ENCODE results near the gene GREB1. TPM values are rescaled to one million over a fixed set of nuclear protein-coding genes. Genes with fewer than 3 reads are reported as not detected.

GREB1 gene
- total RNA-seq, 1 experiment from 2014 or later, result 1.3 TPM

DNA sequence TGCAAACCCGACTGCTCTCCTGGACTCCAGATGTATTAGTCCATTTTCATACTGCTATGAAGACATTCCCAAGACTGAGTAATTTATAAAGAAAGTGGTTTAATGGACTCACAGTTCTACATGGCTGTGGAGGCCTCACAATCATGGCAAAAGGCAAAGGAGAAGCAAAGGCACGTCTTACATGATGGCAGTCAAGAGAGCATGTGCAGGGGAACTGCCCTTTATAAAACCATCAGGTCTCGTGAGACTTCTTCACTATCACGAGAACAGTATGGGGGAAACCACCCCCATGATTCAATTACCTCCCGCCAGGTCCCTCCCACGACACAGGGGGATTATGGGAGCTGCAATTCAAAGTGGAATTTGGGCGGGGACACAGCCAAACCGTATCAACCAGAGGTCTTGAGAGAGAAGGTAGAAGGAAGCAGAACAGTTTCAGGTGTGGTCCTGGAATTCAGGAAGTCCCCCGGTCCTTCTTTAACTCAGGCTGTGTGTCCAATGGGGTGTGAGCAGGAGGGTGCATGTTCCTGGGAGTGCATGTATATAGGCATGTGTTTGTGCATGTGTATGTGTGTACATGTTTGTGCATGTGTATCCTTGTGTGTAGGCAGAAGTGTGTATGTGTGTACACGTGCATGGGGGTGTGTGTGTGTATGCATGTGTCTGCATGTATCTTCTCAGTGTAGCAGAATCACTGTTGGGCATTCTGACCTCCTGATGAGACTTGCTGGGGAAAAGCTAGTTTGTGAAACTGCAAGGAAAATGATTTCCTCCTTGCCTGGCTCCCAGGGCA lies 46.2 kb downstream of the GREB1 start:
- no TSS peak for BruUV-seq (replicated peaks)
- no peak overlapping the region for H3K4me3 ChIP-seq (ENCODE audit: low read depth, low read length, poor library complexity, severe bottlenecking)
- H3K27ac ChIP-seq (ENCODE audit: low read depth, low read length, poor library complexity, severe bottlenecking), result no peak overlapping the region
- ChIA-PET POLR2A (ENCODE audit: low non-redundant PET) (no interaction called here), CTCF (no interaction called here)
- peak; percentile 37 for DNase-seq (ENCODE audit: low spot score)
- peaks cover 13% of the 10 kb centered on the region for H3K4me1 ChIP-seq (ENCODE audit: insufficient read depth, low read length, poor library complexity, severe bottlenecking)
- TF ChIP-seq, protein P1, sequence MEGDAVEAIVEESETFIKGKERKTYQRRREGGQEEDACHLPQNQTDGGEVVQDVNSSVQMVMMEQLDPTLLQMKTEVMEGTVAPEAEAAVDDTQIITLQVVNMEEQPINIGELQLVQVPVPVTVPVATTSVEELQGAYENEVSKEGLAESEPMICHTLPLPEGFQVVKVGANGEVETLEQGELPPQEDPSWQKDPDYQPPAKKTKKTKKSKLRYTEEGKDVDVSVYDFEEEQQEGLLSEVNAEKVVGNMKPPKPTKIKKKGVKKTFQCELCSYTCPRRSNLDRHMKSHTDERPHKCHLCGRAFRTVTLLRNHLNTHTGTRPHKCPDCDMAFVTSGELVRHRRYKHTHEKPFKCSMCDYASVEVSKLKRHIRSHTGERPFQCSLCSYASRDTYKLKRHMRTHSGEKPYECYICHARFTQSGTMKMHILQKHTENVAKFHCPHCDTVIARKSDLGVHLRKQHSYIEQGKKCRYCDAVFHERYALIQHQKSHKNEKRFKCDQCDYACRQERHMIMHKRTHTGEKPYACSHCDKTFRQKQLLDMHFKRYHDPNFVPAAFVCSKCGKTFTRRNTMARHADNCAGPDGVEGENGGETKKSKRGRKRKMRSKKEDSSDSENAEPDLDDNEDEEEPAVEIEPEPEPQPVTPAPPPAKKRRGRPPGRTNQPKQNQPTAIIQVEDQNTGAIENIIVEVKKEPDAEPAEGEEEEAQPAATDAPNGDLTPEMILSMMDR (conservative IDR thresholded peaks at IDR 0.05; ENCODE audit: low read depth, low read length), result no peak
- no peak for TF ChIP-seq EZH2 (IDR thresholded peaks at IDR 0.05; ENCODE audit: borderline replicate concordance, low read depth, low read length, poor library complexity, severe bottlenecking)
- no peaks in the 10 kb centered on the region for H3K9me3 ChIP-seq (ENCODE audit: low read depth, low read length, poor library complexity, severe bottlenecking)
- intact Hi-C loops (cut with micrococcal nuclease; ENCODE audit: unreplicated experiment), result loop anchor here (5.0 kb wide), 1 partner anchor 1427 kb away; no protein-coding TSS in a partner anchor
- no peaks in the 10 kb centered on the region for H3K36me3 ChIP-seq (ENCODE audit: insufficient read depth, low read length, poor library complexity, severe bottlenecking)
- H3K27me3 ChIP-seq (replicated peaks; ENCODE audit: insufficient read depth, low read depth, low read length, poor library complexity), result no peaks in the 10 kb centered on the region

- intact Hi-C loops (cut with micrococcal nuclease; ENCODE audit: unreplicated experiment), result loop anchor here (5.0 kb wide), 1 partner anchor 1427 kb away; no protein-coding TSS in a partner anchor
- no peak for TF ChIP-seq EZH2 (IDR thresholded peaks at IDR 0.05; ENCODE audit: borderline replicate concordance, low read depth, low read length, poor library complexity, severe bottlenecking)
- TF ChIP-seq, protein P1 (conservative IDR thresholded peaks at IDR 0.05; ENCODE audit: low read depth, low read length), result no peak
- Histone ChIP-seq H3K9me3 (ENCODE audit: low read depth, low read length, poor library complexity, severe bottlenecking) (no peaks in the 10 kb centered on the region), H3K27ac (ENCODE audit: low read depth, low read length, poor library complexity, severe bottlenecking) (no peak overlapping the region), H3K4me3 (ENCODE audit: low read depth, low read length, poor library complexity, severe bottlenecking) (no peak overlapping the region), H3K4me1 (ENCODE audit: insufficient read depth, low read length, poor library complexity, severe bottlenecking) (peaks cover 13% of the 10 kb centered on the region), H3K27me3 (replicated peaks; ENCODE audit: insufficient read depth, low read depth, low read length, poor library complexity) (no peaks in the 10 kb centered on the region), H3K36me3 (ENCODE audit: insufficient read depth, low read length, poor library complexity, severe bottlenecking) (no peaks in the 10 kb centered on the region)
- ChIA-PET CTCF (no interaction called here), POLR2A (ENCODE audit: low non-redundant PET) (no interaction called here)
- no TSS peak for BruUV-seq (replicated peaks)
- DNase-seq (ENCODE audit: low spot score), result no peak
These were observed 46.9 kb downstream of the GREB1 start for GRCh38 chr2:11580697-11581096.

DNA sequence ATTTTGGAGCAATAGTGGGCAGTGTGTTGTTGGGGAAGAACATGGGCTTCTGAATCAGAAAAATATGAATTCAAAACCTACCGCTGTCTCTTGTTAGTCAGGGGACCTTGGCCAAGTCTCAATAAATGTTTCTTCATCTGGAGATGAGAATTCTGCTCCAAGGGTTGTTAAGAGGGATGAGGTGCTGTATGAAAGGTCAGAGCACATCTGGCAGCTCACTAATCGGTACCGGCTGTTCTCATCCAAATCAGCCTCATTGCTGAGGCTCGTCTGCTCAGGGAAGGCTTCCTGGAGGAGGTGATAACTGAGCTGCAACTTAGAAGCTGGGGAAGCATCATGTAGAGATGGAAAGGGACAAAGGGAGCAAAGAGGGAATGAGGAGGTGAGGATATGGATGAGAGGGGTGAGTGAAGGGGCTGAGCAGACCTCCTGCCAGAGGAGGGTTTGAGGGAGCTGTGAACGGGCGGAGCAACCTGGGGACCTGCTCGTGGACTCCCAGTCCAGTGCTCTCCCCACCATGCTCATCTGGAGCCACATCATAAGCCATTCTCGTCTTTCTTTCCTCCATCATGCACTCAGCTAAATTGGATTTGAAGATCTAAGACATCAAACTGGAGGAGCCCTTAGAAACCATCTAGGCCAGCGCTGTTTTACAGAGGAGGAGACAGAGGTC lies 47.4 kb downstream of the GREB1 start:
- ChIA-PET POLR2A (ENCODE audit: low non-redundant PET) (no interaction called here), CTCF (interaction anchor here (0.6 kb wide), 1 partner anchor 449 kb away, joined by 3 read pairs; no protein-coding TSS in a partner anchor)
- no peak for DNase-seq (ENCODE audit: low spot score)
- H3K4me3 ChIP-seq (ENCODE audit: low read depth, low read length, poor library complexity, severe bottlenecking), result no peak overlapping the region
- H3K9me3 ChIP-seq (ENCODE audit: low read depth, low read length, poor library complexity, severe bottlenecking), result no peaks in the 10 kb centered on the region
- no peaks in the 10 kb centered on the region for H3K36me3 ChIP-seq (ENCODE audit: insufficient read depth, low read length, poor library complexity, severe bottlenecking)
- H3K4me1 ChIP-seq (ENCODE audit: insufficient read depth, low read length, poor library complexity, severe bottlenecking), result peaks cover 13% of the 10 kb centered on the region
- intact Hi-C loops (cut with micrococcal nuclease; ENCODE audit: unreplicated experiment), result loop anchor here (5.0 kb wide), 1 partner anchor 1426 kb away; no protein-coding TSS in a partner anchor
- TF ChIP-seq, protein P1 (conservative IDR thresholded peaks at IDR 0.05; ENCODE audit: low read depth, low read length), result no peak
- TF ChIP-seq EZH2 (IDR thresholded peaks at IDR 0.05; ENCODE audit: borderline replicate concordance, low read depth, low read length, poor library complexity, severe bottlenecking), result no peak
- no peaks in the 10 kb centered on the region for H3K27me3 ChIP-seq (replicated peaks; ENCODE audit: insufficient read depth, low read depth, low read length, poor library complexity)
- no TSS peak for BruUV-seq (replicated peaks)
- H3K27ac ChIP-seq (ENCODE audit: low read depth, low read length, poor library complexity, severe bottlenecking), result no peak overlapping the region
